PC-3 (cell line): ENCODE measurements around the gene CCDC197. TPM values are rescaled to one million over a fixed set of nuclear protein-coding genes. Genes with fewer than 3 reads are reported as not detected.

Experiments
- ATAC-seq: fragments of 200-7000 bp; cut with Tn5 transposase; 2 replicates; pipeline ENCODE4 v1.9.1; 2020; ENCODE audit warnings: mild to moderate bottlenecking, moderate library complexity
- BruUV-seq: library from RNA; stranded (reverse); fragments of 400-500 nt; replicated peaks from 2 replicates; lab custom pipeline; 2021; lab: Mats Ljungman, UMichigan
- CTCF ChIA-PET: fragments of 300-600 bp; sonication (Branson Sonifier 250); formaldehyde crosslinking; loops from one replicate; lab custom pipeline; 2022; ENCODE audit warnings: antibody characterized with exemption; lab: Charles Lee
- POLR2A ChIA-PET: fragments of 300-600 bp; sonication (Branson Sonifier 250); formaldehyde crosslinking; loops from one replicate; lab custom pipeline; 2022; ENCODE audit warnings: antibody characterized with exemption; ENCODE audit not compliant: unreplicated experiment; lab: Charles Lee
- DNase-seq: peaks from one replicate; pipeline ENCODE4 v3.0.0-alpha.2; 2015
- H2AFZ ChIP-seq: fragments of 300-600 bp; sonication (generic); 2 replicates; pipeline ENCODE4 v1.6.0; 2016; ENCODE audit warnings: antibody characterized with exemption, low read length
- H3F3A ChIP-seq: fragments of 300-600 bp; sonication (generic); one replicate; pipeline ENCODE4 v1.6.0; 2017; ENCODE audit warnings: antibody characterized with exemption, low read length, control low read depth, mild to moderate bottlenecking; ENCODE audit not compliant: unreplicated experiment
- H3K27ac ChIP-seq: fragments of 300-600 bp; sonication (generic); 2 replicates; pipeline ENCODE4 v1.5.1; 2016; ENCODE audit warnings: mild to moderate bottlenecking, low read length
- H3K27me3 ChIP-seq: fragments of 300-600 bp; sonication (generic); 2 replicates; pipeline ENCODE4 v1.6.1; 2016; ENCODE audit warnings: low read length, mixed read lengths
- H3K36me3 ChIP-seq: fragments of 300-600 bp; sonication (generic); 2 replicates; pipeline ENCODE4 v1.6.1; 2016; ENCODE audit warnings: low read depth, mixed run types, low read length, mixed read lengths
- H3K4me1 ChIP-seq: fragments of 300-600 bp; sonication (generic); 2 replicates; pipeline ENCODE4 v1.5.1; 2016; ENCODE audit warnings: low read length; ENCODE audit not compliant: insufficient read depth
- H3K4me2 ChIP-seq: fragments of 300-600 bp; sonication (generic); 2 replicates; pipeline ENCODE4 v1.6.0; 2016; ENCODE audit warnings: low read length
- H3K4me3 ChIP-seq: fragments of 300-600 bp; sonication (generic); 2 replicates; pipeline ENCODE4 v1.5.1; 2016; ENCODE audit warnings: mild to moderate bottlenecking, low read length, mixed read lengths
- H3K79me2 ChIP-seq: fragments of 300-600 bp; sonication (generic); 2 replicates; pipeline ENCODE4 v1.6.1; 2017; ENCODE audit warnings: low read length, mixed read lengths
- H3K9ac ChIP-seq: fragments of 300-600 bp; sonication (generic); 2 replicates; pipeline ENCODE4 v1.6.0; 2016; ENCODE audit warnings: mild to moderate bottlenecking, low read length
- H3K9me2 ChIP-seq: fragments of 300-600 bp; sonication (generic); replicated peaks from 2 replicates; pipeline ENCODE4 v1.6.1; 2016; ENCODE audit warnings: mixed run types, low read length, mixed read lengths
- H3K9me3 ChIP-seq: fragments of 300-600 bp; sonication (generic); 2 replicates; pipeline ENCODE4 v1.6.1; 2016; ENCODE audit warnings: low read length, mixed read lengths
- H4K20me1 ChIP-seq: fragments of 300-600 bp; sonication (generic); 2 replicates; pipeline ENCODE4 v1.6.1; 2016; ENCODE audit warnings: low read length, mixed read lengths
- EZH2 ChIP-seq: fragments of 300-600 bp; sonication (generic); IDR thresholded peaks from one replicate; pipeline ENCODE4 v1.6.1; 2017; ENCODE audit warnings: antibody characterized with exemption, mild to moderate bottlenecking, low read length; ENCODE audit not compliant: unreplicated experiment
- EZH2phosphoT487 ChIP-seq: fragments of 300-600 bp; sonication (generic); IDR thresholded peaks from 2 replicates; pipeline ENCODE4 v1.6.1; 2018; ENCODE audit warnings: mild to moderate bottlenecking, antibody characterized with exemption, low read length, borderline replicate concordance
- intact Hi-C: fragments of 100-400 bp; cut with micrococcal nuclease; formaldehyde crosslinking; loops from 2 replicates; pipeline ENCODE4 v1.9.0; 2023
- total RNA-seq: library from RNA; depleted of rRNA; stranded (reverse); fragments of >200 nt; gene quantifications from 2 replicates; pipeline ENCODE4 v1.2.3, GENCODE V29; 2014
- TF ChIP-seq, protein P1 (sequence below): fragments of 300-600 bp; sonication (generic); conservative IDR thresholded peaks from 2 replicates; pipeline ENCODE4 v1.5.1; 2017; ENCODE audit warnings: antibody characterized with exemption, low read depth, mild to moderate bottlenecking, low read length

The CCDC197 gene
- total RNA-seq, 1 experiment from 2014 or later = not detected

DNA sequence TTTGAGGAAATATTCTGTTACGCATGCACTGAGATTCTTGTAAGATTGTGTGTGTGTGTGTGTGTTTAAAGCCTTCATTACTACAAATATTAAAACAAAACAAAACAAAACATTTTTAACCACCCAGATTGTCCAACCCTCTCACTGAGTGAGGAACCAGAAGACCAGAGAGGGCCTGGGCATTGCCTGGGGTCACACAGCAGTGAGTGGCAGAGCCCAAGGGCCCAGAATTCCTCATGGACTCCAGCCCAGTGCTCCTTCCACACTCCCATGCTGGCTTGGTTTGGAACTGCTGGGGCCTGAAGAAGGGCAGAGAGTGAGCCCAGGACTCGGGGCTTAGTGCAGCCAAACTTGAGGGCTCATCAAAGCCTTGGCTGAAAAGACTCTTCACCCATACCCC lies 27.4 kb downstream of the CCDC197 start:
- Histone ChIP-seq H2AFZ (no peak overlapping the region), H3K27me3 (no peaks in the 10 kb centered on the region), H3K4me2 (no peak overlapping the region), H3K79me2 (peaks cover 9% of the 10 kb centered on the region; the same call in 1 of the 2 replicates), H3K36me3 (no peaks in the 10 kb centered on the region), H4K20me1 (no peaks in the 10 kb centered on the region), H3K27ac (peak overlapping the region; percentile 19; the same call in 1 of the 2 replicates), H3F3A (peaks cover 4% of the 10 kb centered on the region), H3K4me1 (peaks cover 51% of the 10 kb centered on the region), H3K9ac (no peak overlapping the region), H3K9me3 (no peaks in the 10 kb centered on the region), H3K9me2 (no peaks in the 10 kb centered on the region), H3K4me3 (no peak overlapping the region)
- ChIA-PET CTCF (no interaction called here), POLR2A (no interaction called here)
- ATAC-seq = no peak
- TF ChIP-seq EZH2 (no peak), EZH2phosphoT487 (no peak)
- TF ChIP-seq, protein P1, sequence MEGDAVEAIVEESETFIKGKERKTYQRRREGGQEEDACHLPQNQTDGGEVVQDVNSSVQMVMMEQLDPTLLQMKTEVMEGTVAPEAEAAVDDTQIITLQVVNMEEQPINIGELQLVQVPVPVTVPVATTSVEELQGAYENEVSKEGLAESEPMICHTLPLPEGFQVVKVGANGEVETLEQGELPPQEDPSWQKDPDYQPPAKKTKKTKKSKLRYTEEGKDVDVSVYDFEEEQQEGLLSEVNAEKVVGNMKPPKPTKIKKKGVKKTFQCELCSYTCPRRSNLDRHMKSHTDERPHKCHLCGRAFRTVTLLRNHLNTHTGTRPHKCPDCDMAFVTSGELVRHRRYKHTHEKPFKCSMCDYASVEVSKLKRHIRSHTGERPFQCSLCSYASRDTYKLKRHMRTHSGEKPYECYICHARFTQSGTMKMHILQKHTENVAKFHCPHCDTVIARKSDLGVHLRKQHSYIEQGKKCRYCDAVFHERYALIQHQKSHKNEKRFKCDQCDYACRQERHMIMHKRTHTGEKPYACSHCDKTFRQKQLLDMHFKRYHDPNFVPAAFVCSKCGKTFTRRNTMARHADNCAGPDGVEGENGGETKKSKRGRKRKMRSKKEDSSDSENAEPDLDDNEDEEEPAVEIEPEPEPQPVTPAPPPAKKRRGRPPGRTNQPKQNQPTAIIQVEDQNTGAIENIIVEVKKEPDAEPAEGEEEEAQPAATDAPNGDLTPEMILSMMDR = no peak
- intact Hi-C loops = no loop called here
- BruUV-seq = no TSS peak
- no peak for DNase-seq

DNA sequence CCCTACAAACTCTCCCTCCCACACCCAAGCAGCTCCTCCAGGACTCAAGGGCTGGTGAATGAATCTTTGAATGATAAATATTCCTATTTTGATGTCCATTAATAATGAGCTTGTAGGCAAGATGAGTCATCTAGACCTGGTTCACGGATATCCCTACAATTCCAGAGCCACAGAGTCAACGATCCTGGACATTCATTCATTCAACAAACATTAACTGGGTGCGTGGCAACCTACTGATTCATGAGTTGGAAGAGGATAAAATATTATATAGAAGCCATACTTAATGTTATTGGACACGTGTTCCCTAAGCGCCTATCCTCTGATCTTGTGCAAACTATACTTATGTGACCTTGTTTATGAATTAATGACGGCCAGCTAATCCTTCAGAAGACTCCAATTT lies 28.6 kb downstream of the CCDC197 start:
- H3K4me1 ChIP-seq = peaks cover 52% of the 10 kb centered on the region
- H4K20me1 ChIP-seq = no peaks in the 10 kb centered on the region
- peak overlapping the region; percentile 65 for H3K4me2 ChIP-seq
- peaks cover 4% of the 10 kb centered on the region for H3F3A ChIP-seq
- no peaks in the 10 kb centered on the region for H3K36me3 ChIP-seq
- 0 out of 2 replicates have a peak, but pooled peaks have one; percentile 1 for ATAC-seq
- POLR2A ChIA-PET = interaction anchor here (0.6 kb wide), 1 partner anchor 9 kb away, joined by 4 read pairs; no protein-coding TSS in a partner anchor
- no peaks in the 10 kb centered on the region for H3K9me2 ChIP-seq
- peak; percentile 84 for DNase-seq
- CTCF ChIA-PET = interaction anchor here (1.0 kb wide), 2 partner anchors 11 to 86 kb away, joined by 5 read pairs; no protein-coding TSS in a partner anchor
- no peaks in the 10 kb centered on the region for H3K27me3 ChIP-seq
- peak overlapping the region; percentile 52; the same call in 1 of the 2 replicates for H2AFZ ChIP-seq
- BruUV-seq = no TSS peak
- intact Hi-C loops = no loop called here
- no peaks in the 10 kb centered on the region for H3K9me3 ChIP-seq
- H3K9ac ChIP-seq = peak overlapping the region; percentile 79
- peak overlapping the region; percentile 67 for H3K4me3 ChIP-seq
- H3K79me2 ChIP-seq = peaks cover 15% of the 10 kb centered on the region; the same call in 1 of the 2 replicates
- H3K27ac ChIP-seq = peak overlapping the region; percentile 98
- TF ChIP-seq, protein P1 = no peak
- TF ChIP-seq EZH2phosphoT487 (no peak), EZH2 (no peak)
